GM06990 (cell line): ENCODE data around the gene ABHD17A.

Experiments
- DNase-seq: peaks from one replicate; pipeline ENCODE4 v3.0.0-alpha.2; 2011; ENCODE audit not compliant: insufficient read length; ENCODE audit errors: extremely low read depth
- H3K27me3 ChIP-seq: replicated peaks from 2 replicates; pipeline ENCODE4 v1.6.0; 2011; ENCODE audit warnings: low read length; ENCODE audit not compliant: control insufficient read depth, insufficient read depth
- H3K36me3 ChIP-seq: 2 replicates; pipeline ENCODE4 v1.5.1; 2011; ENCODE audit warnings: low read length; ENCODE audit not compliant: control insufficient read depth, insufficient read depth
- H3K4me3 ChIP-seq: replicated peaks from 2 replicates; pipeline ENCODE4 v1.5.1; 2011; ENCODE audit warnings: low read depth, mild to moderate bottlenecking, control low read depth, low read length
- TF ChIP-seq, protein P1 (sequence below): IDR thresholded peaks from 2 replicates; pipeline ENCODE4 v1.5.1; 2011; ENCODE audit warnings: low read length, control low read depth, mild to moderate bottlenecking, inconsistent platforms; ENCODE audit not compliant: insufficient read depth, poor library complexity, severe bottlenecking

Gene ABHD17A

GRCh38 chr19:1865172-1866010 lies 19.9 kb downstream of the ABHD17A start:
- Histone ChIP-seq H3K4me3 (peak overlapping the region; percentile 66), H3K36me3 (peaks cover under 1% of the 10 kb centered on the region; the same call in 1 of the 2 replicates), H3K27me3 (no peaks in the 10 kb centered on the region)
- TF ChIP-seq, protein P1, sequence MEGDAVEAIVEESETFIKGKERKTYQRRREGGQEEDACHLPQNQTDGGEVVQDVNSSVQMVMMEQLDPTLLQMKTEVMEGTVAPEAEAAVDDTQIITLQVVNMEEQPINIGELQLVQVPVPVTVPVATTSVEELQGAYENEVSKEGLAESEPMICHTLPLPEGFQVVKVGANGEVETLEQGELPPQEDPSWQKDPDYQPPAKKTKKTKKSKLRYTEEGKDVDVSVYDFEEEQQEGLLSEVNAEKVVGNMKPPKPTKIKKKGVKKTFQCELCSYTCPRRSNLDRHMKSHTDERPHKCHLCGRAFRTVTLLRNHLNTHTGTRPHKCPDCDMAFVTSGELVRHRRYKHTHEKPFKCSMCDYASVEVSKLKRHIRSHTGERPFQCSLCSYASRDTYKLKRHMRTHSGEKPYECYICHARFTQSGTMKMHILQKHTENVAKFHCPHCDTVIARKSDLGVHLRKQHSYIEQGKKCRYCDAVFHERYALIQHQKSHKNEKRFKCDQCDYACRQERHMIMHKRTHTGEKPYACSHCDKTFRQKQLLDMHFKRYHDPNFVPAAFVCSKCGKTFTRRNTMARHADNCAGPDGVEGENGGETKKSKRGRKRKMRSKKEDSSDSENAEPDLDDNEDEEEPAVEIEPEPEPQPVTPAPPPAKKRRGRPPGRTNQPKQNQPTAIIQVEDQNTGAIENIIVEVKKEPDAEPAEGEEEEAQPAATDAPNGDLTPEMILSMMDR, result no peak
- no peak for DNase-seq

DNA sequence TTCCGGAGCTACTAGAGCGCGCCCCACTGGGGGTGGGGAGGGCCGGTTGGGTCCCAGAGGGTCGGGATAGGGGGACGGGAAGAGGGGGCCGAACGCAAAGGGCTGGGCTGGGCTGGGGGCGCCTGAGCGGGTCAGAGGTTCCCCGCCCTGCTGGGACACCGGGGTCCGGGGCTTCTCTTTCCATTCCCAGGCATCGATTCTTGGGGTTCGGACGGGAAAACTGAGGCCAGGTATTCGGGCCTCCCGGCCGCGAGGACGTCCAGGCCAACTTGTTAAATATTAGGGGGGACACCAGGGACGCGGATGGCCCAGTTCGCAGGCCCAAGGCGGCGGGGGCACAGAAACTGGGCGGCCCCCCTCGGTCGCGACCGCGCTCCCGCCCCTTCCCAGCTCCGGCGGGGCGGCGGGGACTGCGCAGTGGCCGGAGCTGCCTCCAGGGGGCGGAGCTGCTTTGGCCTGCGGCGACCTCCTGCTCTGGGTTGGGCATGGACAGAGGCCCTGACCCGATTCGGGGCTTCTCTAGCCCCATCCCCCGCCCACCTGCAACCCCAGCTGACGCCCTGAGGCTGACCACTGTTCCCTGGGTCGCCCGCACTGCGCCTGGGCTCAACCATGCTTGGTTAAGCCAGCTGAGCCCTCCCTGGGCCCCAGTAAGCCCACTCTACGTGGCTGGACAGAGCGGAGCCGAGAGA lies 20.7 kb downstream of the ABHD17A start:
- peak; percentile 87 for DNase-seq
- peak overlapping the region; percentile 66 for H3K4me3 ChIP-seq
- TF ChIP-seq, protein P1, result peak; percentile 75
- H3K27me3 ChIP-seq, result no peaks in the 10 kb centered on the region
- no peaks in the 10 kb centered on the region for H3K36me3 ChIP-seq

GRCh38 chr19:1863638-1864479 lies 21.4 kb downstream of the ABHD17A start:
- DNase-seq, result peak; percentile 94
- Histone ChIP-seq H3K27me3 (no peaks in the 10 kb centered on the region), H3K4me3 (peak overlapping the region; percentile 66), H3K36me3 (no peaks in the 10 kb centered on the region)
- TF ChIP-seq, protein P1, result no peak

DNA sequence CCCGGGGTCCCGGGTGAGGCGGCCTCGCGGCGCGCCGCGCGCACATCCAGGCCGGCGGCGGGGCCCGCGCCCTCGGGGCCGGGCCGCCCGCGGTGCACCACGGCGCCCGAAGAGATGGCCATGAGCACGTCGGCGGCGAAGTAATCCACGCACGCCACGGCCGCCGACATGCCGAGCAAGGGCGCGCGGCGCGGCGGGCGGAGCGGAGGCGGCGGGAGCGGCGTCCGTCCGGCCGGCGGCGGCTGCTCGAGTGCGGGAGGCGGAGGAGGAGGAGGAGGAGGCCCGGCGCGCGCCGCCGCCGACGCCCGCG lies 22.0 kb downstream of the ABHD17A start, which contains the start of gene KLF16:
TSS of gene KLF16 (minus strand) at position 252 of the 310 bp plus-strand sequence. CDS start at position 170, 82 bp downstream.
- Histone ChIP-seq H3K36me3 (no peaks in the 10 kb centered on the region), H3K27me3 (no peaks in the 10 kb centered on the region), H3K4me3 (peak within 1 kb of the TSS; percentile 70)
- DNase-seq, result no peak
- TF ChIP-seq, protein P1, result no peak

DNA sequence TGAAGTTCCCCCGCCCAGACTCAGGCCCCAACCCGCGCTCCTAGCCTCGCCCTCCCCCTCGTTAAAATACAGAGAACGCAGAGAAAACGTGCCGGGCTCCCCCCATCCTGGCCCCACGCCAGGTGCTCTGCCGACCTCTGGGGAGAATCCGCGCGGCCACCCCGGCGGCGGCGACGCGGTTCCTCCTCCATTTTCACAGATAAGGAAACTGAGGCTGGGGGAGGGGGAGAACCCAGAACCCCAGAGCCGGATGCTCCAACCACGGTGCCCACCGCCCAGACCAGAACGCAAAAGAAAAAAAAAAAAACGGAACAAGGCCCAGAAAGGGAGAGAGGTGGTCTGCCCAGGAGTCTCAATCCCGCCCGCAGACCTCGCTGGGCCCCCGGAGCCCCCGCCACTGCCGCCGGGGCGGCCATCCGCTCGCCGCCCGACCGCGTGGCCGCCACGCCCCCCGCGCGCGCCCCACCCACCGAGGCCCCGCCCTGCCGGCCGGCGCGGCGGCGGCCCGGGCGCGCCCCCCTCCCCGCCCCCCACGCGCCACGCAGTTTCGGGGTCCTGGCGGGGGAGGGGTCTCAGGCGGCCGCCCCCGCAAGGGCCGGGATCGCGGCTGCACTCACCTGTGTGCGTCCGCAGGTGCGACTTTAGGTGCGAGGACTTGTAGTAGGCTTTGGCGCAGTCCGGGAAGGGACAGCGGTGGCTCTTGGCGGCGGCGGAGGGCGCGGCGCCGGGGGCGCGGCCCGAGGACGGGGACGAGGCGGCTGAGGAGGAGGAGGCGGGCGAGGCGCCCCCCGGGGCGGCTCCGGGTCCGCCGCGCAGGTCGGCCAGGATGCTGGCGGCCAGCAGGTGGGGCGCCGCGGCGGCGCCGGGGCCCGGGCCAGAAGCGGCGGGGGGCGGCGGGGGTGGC lies 22.6 kb downstream of the ABHD17A start:
- H3K36me3 ChIP-seq, result no peaks in the 10 kb centered on the region
- no peaks in the 10 kb centered on the region for H3K27me3 ChIP-seq
- H3K4me3 ChIP-seq, result peak overlapping the region; percentile 70
- peak; percentile 77 for DNase-seq
- TF ChIP-seq, protein P1, result no peak
